Heart left ventricle (tissue), 16 donors: ENCODE measurements around the gene CHCHD6. TPM values are rescaled to one million over a fixed set of nuclear protein-coding genes. Genes with fewer than 3 reads are reported as not detected.

Experiments used
- ATAC-seq, 4 donors: fragments of 200-7000 bp; cut with Tn5 transposase; one replicate each; pipeline ENCODE4 v1.9.1; 2020 to 2022; ENCODE audit warnings: moderate library complexity in 4 of 4, mild to moderate bottlenecking in 3 of 4, moderate number of reproducible peaks in 1 of 4
- DNase-seq, 5 donors: peaks; one replicate each; pipeline ENCODE4 v3.0.0-alpha.2; 2020
- H3K27ac ChIP-seq, 12 donors: fragments of 200-600 bp; sonication (generic) in 4 of 12; one replicate each; pipeline versions ENCODE4 v1.5.0 to v1.8.0; 2016 to 2022; ENCODE audit warnings: mild to moderate bottlenecking in 2 of 12
- H3K27me3 ChIP-seq, 9 donors: fragments of 200-600 bp; sonication (generic) in 2 of 9; one replicate each; pipeline versions ENCODE4 v1.5.1 to v1.8.0; 2016 to 2022; ENCODE audit warnings: mild to moderate bottlenecking in 3 of 9
- H3K36me3 ChIP-seq, 9 donors: fragments of 200-600 bp; sonication (generic) in 2 of 9; one replicate each; pipeline versions ENCODE4 v1.5.0 to v1.8.0; 2018 to 2022; ENCODE audit warnings: mild to moderate bottlenecking in 2 of 9
- H3K4me1 ChIP-seq, 12 donors: fragments of 200-600 bp; sonication (generic) in 4 of 12; one replicate each; pipeline versions ENCODE4 v1.5.0 to v1.8.0; 2016 to 2022; ENCODE audit warnings: mild to moderate bottlenecking in 3 of 12
- H3K4me3 ChIP-seq, 12 donors: fragments of 200-600 bp; sonication (generic) in 4 of 12; one replicate each; pipeline versions ENCODE4 v1.5.0 to v1.8.0; 2017 to 2022; ENCODE audit warnings: mild to moderate bottlenecking in 9 of 12, moderate library complexity in 4 of 12
- H3K9me3 ChIP-seq, 12 donors: fragments of 200-600 bp; sonication (generic) in 4 of 12; one replicate each; pipeline versions ENCODE4 v1.5.0 to v1.8.0; 2016 to 2022; ENCODE audit warnings: mild to moderate bottlenecking in 1 of 12
- POLR2A ChIP-seq, 2 donors: fragments of 450-650 bp; IDR thresholded peaks; one replicate each; pipeline ENCODE4 v1.6.1; 2017; ENCODE audit warnings: antibody characterized with exemption in 2 of 2, mild to moderate bottlenecking in 2 of 2, moderate library complexity in 2 of 2
- WGBS, 4 donors: extraction: QIAGEN DNeasy Blood & Tissue Kit in 2 of 4; methylation state at CpG; one replicate each; pipeline versions ENCODE4 v1.1.5 to v1.1.7; 2013 to 2018; 5-methylcytosine and 5-hydroxymethylcytosine counted together
- intact Hi-C, 10 donors: fragments of 100-400 bp; cut with DNase I; formaldehyde crosslinking; loops; one replicate each; pipeline versions ENCODE4 v1.11.1 to v1.14.2; 2022
- polyA plus RNA-seq, 2 donors: library from polyadenylated mRNA; stranded (reverse); fragments of 200-250 nt; gene quantifications; one replicate each; pipeline ENCODE4 v1.2.3, GENCODE V29; 2013
- total RNA-seq, 9 donors: library from RNA; depleted of rRNA in 2 of 9; stranded (reverse); fragments of >200 nt in 2 of 9; fragmentation: NEBNext Ultra II Directional in 3 of 9; extraction: Animal tissue kit (Norgen Biotek cat#: 25700) in 3 of 9; gene quantifications; one replicate each; pipeline versions ENCODE4 v1.1.0 to v1.2.4, GENCODE V29; 2016 to 2023
- TF ChIP-seq, protein P1 (sequence below), 12 donors: fragments of 200-600 bp; sonication (generic) in 4 of 12; IDR thresholded peaks; one replicate each; pipeline versions ENCODE4 v1.5.0 to v1.8.0; 2018 to 2022; ENCODE audit warnings: antibody characterized with exemption in 12 of 12, mild to moderate bottlenecking in 5 of 12
- donor health status: ischemic (EF 13 %, LVEDD 7.1; RV severe dilation, severe dysfunction).
- donor health status: healthy with polysubstance abuse.
- donor health status: DM: no; HTN: yes; CAD: no.
- donor health status: DM: no; HTN: no; CAD: no.
- donor health status: ischemic (EF 25% LVEDD 6.9; RV normal size, moderate dysfunction).
- donor health status: ischemic (EF 25% LVEDD 5.7; RV mildly dilated, moderate dysfunction).
- donor health status: healthy.
- donor health status: DM: yes; HTN: yes; CAD: no.
- donor health status: ischemic (EF 35%, LVEDD 5.7; RV mildly dilated, moderate dysfunction).
- donor health status: nonischemic (EF 11% LVEDD 7.7; RV severe dilation, severe dysfunction).
- donor health status: DM: yes; HTN: yes; CAD: no.
- donor health status: PGD.
- donor health status: ischemic (EF 29% LVEDD 5.4; RV normal size, mild dysfunction).
- donor health status: nonischemic (EF 23%, LVEDD 6.1; RV moderate dilation, normal function).

CHCHD6 gene
- total and polyA plus RNA-seq, 11 donors = 7.7 to 29.3 (median 11.6) TPM

DNA sequence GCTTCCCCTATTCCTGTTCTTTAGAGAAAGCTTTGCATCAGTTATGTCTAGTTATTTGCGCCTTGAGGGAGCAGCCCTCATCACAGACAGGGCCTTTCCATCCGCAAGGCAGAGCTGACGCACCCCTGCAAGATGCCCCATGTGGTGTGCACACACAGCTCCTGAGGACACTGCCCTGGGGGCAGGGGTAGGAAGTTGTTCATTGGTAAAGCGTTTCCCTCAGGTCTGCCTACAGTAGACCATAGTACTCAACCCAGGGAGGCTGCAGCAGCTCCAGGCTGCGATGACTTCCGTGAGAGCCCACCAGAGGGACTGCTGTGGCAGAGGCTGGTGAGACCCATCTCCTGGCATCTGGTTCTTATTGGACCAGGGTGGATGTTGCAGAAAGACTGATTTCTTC lies 223.8 kb downstream of the CHCHD6 start:
- DNase-seq = no peak
- TF ChIP-seq POLR2A (IDR thresholded peaks at IDR 0.05) = no peak
- TF ChIP-seq, protein P1, sequence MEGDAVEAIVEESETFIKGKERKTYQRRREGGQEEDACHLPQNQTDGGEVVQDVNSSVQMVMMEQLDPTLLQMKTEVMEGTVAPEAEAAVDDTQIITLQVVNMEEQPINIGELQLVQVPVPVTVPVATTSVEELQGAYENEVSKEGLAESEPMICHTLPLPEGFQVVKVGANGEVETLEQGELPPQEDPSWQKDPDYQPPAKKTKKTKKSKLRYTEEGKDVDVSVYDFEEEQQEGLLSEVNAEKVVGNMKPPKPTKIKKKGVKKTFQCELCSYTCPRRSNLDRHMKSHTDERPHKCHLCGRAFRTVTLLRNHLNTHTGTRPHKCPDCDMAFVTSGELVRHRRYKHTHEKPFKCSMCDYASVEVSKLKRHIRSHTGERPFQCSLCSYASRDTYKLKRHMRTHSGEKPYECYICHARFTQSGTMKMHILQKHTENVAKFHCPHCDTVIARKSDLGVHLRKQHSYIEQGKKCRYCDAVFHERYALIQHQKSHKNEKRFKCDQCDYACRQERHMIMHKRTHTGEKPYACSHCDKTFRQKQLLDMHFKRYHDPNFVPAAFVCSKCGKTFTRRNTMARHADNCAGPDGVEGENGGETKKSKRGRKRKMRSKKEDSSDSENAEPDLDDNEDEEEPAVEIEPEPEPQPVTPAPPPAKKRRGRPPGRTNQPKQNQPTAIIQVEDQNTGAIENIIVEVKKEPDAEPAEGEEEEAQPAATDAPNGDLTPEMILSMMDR (IDR thresholded peaks at IDR 0.05) = no peak
- intact Hi-C loops = no loop called here
- no peaks in the 10 kb centered on the region for H3K36me3 ChIP-seq
- H3K27me3 ChIP-seq = peaks cover 0 to 30% (median 0%) of the 10 kb centered on the region in 9 donors
- H3K9me3 ChIP-seq = no peaks in the 10 kb centered on the region
- peaks cover 9 to 55% (median 34%) of the 10 kb centered on the region in 12 donors for H3K4me1 ChIP-seq
- 85 to 92% (median 90%) methylated on average over 6 of the region's 6 CpGs for WGBS, 4 donors
- ATAC-seq = no peak
- H3K27ac ChIP-seq = peak overlapping the region in 3 of 12 donors; percentile 2 to 86 (median 62)
- H3K4me3 ChIP-seq = no peak overlapping the region

DNA sequence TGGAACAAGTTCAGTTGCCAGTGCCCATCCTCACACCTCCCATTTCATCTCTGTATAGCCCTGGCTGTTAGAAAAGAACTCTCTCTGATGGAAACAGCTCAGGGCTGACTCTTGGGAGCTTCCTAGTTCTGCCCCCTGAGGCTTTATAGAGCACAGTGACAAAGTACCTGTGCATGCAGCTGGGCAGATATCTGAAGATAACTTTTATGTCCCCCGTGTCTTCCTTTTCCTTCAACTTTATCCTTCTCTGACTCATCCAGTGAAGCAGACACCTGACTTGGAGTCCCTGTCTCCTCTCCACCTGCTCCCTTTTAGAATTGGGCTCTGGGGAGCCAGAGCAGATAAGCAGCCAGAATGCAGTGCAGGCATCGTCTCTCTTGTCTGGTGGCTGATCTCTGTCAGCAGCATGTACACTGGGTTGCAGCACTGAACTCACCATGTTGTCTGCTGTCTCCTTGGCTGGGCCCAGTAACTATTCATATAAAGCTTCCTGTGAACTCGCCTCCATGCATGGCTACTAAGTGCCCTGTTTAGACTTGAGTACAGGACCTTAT lies 225.0 kb downstream of the CHCHD6 start:
- intact Hi-C loops = no loop called here
- WGBS, 4 donors = 70 to 87% (median 81%) methylated on average over 3 of the region's 3 CpGs
- H3K27me3 ChIP-seq = peaks cover 0 to 22% (median 0%) of the 10 kb centered on the region in 9 donors
- ATAC-seq (no peak), DNase-seq (no peak)
- TF ChIP-seq POLR2A (IDR thresholded peaks at IDR 0.05) = no peak
- H3K4me3 ChIP-seq = no peak overlapping the region
- H3K4me1 ChIP-seq = peaks cover 9 to 58% (median 35%) of the 10 kb centered on the region in 12 donors
- H3K36me3 ChIP-seq = no peaks in the 10 kb centered on the region
- no peaks in the 10 kb centered on the region for H3K9me3 ChIP-seq
- H3K27ac ChIP-seq = no peak overlapping the region

DNA sequence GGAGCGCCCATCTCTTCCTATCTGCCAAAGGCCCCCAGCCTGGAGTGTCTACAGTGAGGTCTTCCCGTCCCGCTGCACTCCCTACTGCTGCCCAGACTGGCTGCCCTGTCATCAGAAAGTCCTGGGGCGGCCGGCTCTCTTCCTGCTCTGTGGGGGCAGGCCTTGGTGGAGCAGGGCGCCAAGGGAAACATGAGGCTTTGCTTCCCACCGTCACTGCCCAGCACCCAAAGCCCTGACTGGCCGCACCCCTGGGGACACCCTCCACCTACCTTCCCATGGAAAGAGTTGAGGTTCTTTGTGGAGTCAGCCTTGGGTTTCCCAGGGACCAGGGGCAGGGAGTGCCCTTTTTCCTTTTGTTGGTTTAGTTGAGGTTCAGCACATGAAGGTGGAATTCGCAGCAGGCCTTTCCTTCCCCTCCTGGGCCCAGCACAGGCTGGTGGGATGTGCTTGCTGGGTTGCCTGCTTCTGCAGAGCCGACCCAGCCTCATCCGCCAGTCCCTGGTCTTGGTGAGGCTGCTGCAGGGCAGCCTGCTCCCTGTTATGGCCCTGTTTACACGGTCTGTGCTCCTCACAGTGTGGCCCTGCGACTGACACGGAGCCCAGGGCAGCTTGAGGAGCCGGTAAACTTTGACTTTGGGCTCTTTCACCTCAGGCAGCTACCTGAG lies 227.0 kb downstream of the CHCHD6 start:
- peaks cover 4 to 50% (median 24%) of the 10 kb centered on the region in 12 donors for H3K4me1 ChIP-seq
- peaks cover 0 to 21% (median 0%) of the 10 kb centered on the region in 9 donors for H3K27me3 ChIP-seq
- no peaks in the 10 kb centered on the region for H3K36me3 ChIP-seq
- DNase-seq (peak in 1 of 5 donors; percentile 12), ATAC-seq (no peak)
- intact Hi-C loops = no loop called here
- TF ChIP-seq, protein P1 (IDR thresholded peaks at IDR 0.05) = no peak
- no peak for TF ChIP-seq POLR2A (IDR thresholded peaks at IDR 0.05)
- H3K27ac ChIP-seq = no peak overlapping the region
- no peak overlapping the region for H3K4me3 ChIP-seq
- WGBS, 4 donors = 94 to 98% (median 96%) methylated on average over 14 to 15 of the region's 15 CpGs
- H3K9me3 ChIP-seq = no peaks in the 10 kb centered on the region

DNA sequence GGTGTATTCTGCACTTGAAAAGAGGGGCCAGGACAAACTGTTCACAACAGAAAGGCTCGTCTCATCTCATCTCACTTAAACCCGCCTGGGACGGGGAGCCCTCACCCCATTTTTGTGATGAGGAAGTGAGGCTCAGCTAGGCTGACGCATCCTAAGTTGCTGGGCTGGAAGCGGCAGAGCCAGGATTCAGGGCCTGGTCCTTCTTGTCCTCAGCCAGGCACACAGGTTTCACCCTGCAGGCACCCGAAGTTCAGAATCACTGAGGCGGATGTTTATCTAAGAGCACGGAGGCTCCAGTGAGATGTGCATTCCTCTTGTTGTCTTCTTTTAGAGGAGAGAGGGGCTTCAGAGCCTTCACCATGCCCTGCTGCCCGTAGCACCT lies 227.8 kb downstream of the CHCHD6 start:
- ATAC-seq (no peak), DNase-seq (peak in 1 of 5 donors; percentile 3)
- no peak overlapping the region for H3K4me3 ChIP-seq
- H3K27me3 ChIP-seq = peaks cover 0 to 21% (median 0%) of the 10 kb centered on the region in 9 donors
- H3K9me3 ChIP-seq = no peaks in the 10 kb centered on the region
- H3K4me1 ChIP-seq = peaks cover 0 to 44% (median 18%) of the 10 kb centered on the region in 12 donors
- 86 to 100% (median 93%) methylated on average over 6 to 9 of the region's 9 CpGs for WGBS, 4 donors
- TF ChIP-seq, protein P1 (IDR thresholded peaks at IDR 0.05) = no peak
- TF ChIP-seq POLR2A (IDR thresholded peaks at IDR 0.05) = no peak
- peak overlapping the region in 1 of 12 donors; percentile 42 for H3K27ac ChIP-seq
- intact Hi-C loops = no loop called here
- H3K36me3 ChIP-seq = no peaks in the 10 kb centered on the region
